Measurements from ENCODE around the gene IDE.

Gene IDE

GRCh38 chr10:92547676-92548075 lies 26.2 kb downstream of the IDE start:
- Histone ChIP-seq H3K27me3 (ENCODE audit: control insufficient read depth, insufficient read depth, low read length) (no peaks in the 10 kb centered on the region), H3K79me2 (peaks cover 17% of the 10 kb centered on the region), H3K4me1 (no peaks in the 10 kb centered on the region), H3K9me3 (ENCODE audit: control insufficient read depth, low read length) (no peaks in the 10 kb centered on the region), H3K4me2 (ENCODE audit: low read length) (no peak overlapping the region), H2AFZ (no peak overlapping the region), H3K4me3 (ENCODE audit: low read depth, low read length) (no peak overlapping the region), H3K27ac (no peak overlapping the region), H3K36me3 (ENCODE audit: control insufficient read depth, insufficient read depth, low read length) (no peaks in the 10 kb centered on the region), H3K9ac (no peak overlapping the region)
- no peak for TF ChIP-seq CTCF (IDR thresholded peaks at IDR 0.05)

DNA sequence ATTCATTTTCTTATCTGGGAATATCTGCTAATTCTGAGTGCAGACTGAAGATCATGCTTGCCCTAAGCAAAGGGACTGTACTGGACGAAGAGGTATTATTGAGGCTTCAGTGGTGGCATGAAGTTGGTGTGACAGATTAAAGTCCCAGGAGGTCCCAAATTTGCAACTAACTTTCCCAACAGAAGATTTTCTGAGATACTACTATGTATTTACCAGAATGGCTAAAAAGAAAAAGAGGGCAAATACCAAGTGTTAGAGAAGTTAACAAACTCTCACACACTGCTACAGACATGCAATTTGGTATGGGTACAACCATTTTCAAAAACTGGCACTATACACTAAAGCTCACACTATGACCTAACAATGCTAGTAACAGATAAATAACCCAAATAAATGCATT lies 28.3 kb downstream of the IDE start:
- no peak for TF ChIP-seq CTCF (IDR thresholded peaks at IDR 0.05)
- Histone ChIP-seq H3K36me3 (ENCODE audit: control insufficient read depth, insufficient read depth, low read length) (no peaks in the 10 kb centered on the region), H3K4me2 (ENCODE audit: low read length) (no peak overlapping the region), H2AFZ (no peak overlapping the region), H3K4me3 (ENCODE audit: low read depth, low read length) (no peak overlapping the region), H3K9ac (no peak overlapping the region), H3K27ac (no peak overlapping the region), H3K4me1 (no peaks in the 10 kb centered on the region), H3K27me3 (ENCODE audit: control insufficient read depth, insufficient read depth, low read length) (no peaks in the 10 kb centered on the region), H3K79me2 (peaks cover 17% of the 10 kb centered on the region), H3K9me3 (ENCODE audit: control insufficient read depth, low read length) (no peaks in the 10 kb centered on the region)

GRCh38 chr10:92544296-92544695 lies 29.6 kb downstream of the IDE start:
- no peak overlapping the region for H3K4me3 ChIP-seq (ENCODE audit: low read depth, low read length)
- H3K27ac ChIP-seq, result no peak overlapping the region
- no peak for TF ChIP-seq CTCF (IDR thresholded peaks at IDR 0.05)
- H3K4me2 ChIP-seq (ENCODE audit: low read length), result no peak overlapping the region
- H3K27me3 ChIP-seq (ENCODE audit: control insufficient read depth, insufficient read depth, low read length), result no peaks in the 10 kb centered on the region
- no peaks in the 10 kb centered on the region for H3K9me3 ChIP-seq (ENCODE audit: control insufficient read depth, low read length)
- no peak overlapping the region for H2AFZ ChIP-seq
- H3K36me3 ChIP-seq (ENCODE audit: control insufficient read depth, insufficient read depth, low read length), result no peaks in the 10 kb centered on the region
- H3K9ac ChIP-seq, result no peak overlapping the region
- H3K79me2 ChIP-seq, result peaks cover 25% of the 10 kb centered on the region
- H3K4me1 ChIP-seq, result no peaks in the 10 kb centered on the region

DNA sequence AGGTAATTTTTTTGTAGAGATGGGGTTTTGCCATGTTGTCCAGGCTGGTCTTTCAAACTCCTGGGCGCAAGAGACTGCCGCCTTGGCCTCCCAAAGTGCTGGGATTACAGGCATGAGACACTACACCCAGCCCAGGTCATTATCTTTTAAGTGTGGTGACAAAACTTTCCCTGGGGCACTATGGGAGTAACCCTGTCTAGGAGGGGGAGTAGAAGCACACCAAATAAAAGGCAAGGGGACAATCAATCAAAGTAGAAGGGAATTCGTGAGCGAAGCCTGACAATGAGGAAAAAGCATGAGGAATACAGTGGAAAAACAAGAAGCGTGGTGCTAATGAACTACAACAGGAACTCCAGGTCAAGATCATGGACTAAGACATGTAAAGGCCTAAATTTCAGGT lies 31.4 kb downstream of the IDE start:
- no peak overlapping the region for H3K27ac ChIP-seq
- H3K79me2 ChIP-seq, result peaks cover 14% of the 10 kb centered on the region
- H3K27me3 ChIP-seq (ENCODE audit: control insufficient read depth, insufficient read depth, low read length), result no peaks in the 10 kb centered on the region
- H3K4me2 ChIP-seq (ENCODE audit: low read length), result no peak overlapping the region
- peaks cover 3% of the 10 kb centered on the region for H3K4me1 ChIP-seq
- no peaks in the 10 kb centered on the region for H3K9me3 ChIP-seq (ENCODE audit: control insufficient read depth, low read length)
- H3K9ac ChIP-seq, result no peak overlapping the region
- no peak for TF ChIP-seq CTCF (IDR thresholded peaks at IDR 0.05)
- H3K36me3 ChIP-seq (ENCODE audit: control insufficient read depth, insufficient read depth, low read length), result no peaks in the 10 kb centered on the region
- H2AFZ ChIP-seq, result no peak overlapping the region
- no peak overlapping the region for H3K4me3 ChIP-seq (ENCODE audit: low read depth, low read length)

- no peak overlapping the region for H3K4me3 ChIP-seq (ENCODE audit: low read depth, low read length)
- H3K9ac ChIP-seq, result no peak overlapping the region
- H3K9me3 ChIP-seq (ENCODE audit: control insufficient read depth, low read length), result no peaks in the 10 kb centered on the region
- H3K4me2 ChIP-seq (ENCODE audit: low read length), result no peak overlapping the region
- no peak for TF ChIP-seq CTCF (IDR thresholded peaks at IDR 0.05)
- no peaks in the 10 kb centered on the region for H3K36me3 ChIP-seq (ENCODE audit: control insufficient read depth, insufficient read depth, low read length)
- H3K27ac ChIP-seq, result no peak overlapping the region
- peaks cover 14% of the 10 kb centered on the region for H3K79me2 ChIP-seq
- H3K4me1 ChIP-seq, result peaks cover 3% of the 10 kb centered on the region
- no peak overlapping the region for H2AFZ ChIP-seq
- no peaks in the 10 kb centered on the region for H3K27me3 ChIP-seq (ENCODE audit: control insufficient read depth, insufficient read depth, low read length)
These were observed 32.3 kb downstream of the IDE start for GRCh38 chr10:92541583-92541982.

Data from parathyroid adenoma (tissue), 2 donors.